ENCODE measurements around the gene BCL11A.

The BCL11A gene

GRCh38 chr2:60472663-60473289 lies 80.7 kb downstream of the BCL11A start:
- no peak overlapping the region for H3K14ac ChIP-seq (ENCODE audit: low read length)
- H3K4ac ChIP-seq (ENCODE audit: low read length), result no peak overlapping the region
- no peak overlapping the region for H2BK15ac ChIP-seq (ENCODE audit: low read length)
- no peaks in the 10 kb centered on the region for H3K79me1 ChIP-seq (ENCODE audit: low read depth, low read length)
- H3K27ac ChIP-seq (replicated peaks; ENCODE audit: low read length), result no peak overlapping the region
- no peak overlapping the region for H2BK120ac ChIP-seq (ENCODE audit: low read depth, low read length)
- H3K27me3 ChIP-seq (ENCODE audit: control insufficient read depth in 3 of 3, insufficient read depth in 3 of 3, low read depth in 1 of 3, low read length in 3 of 3), result no peaks in the 10 kb centered on the region
- no peak overlapping the region for H2BK5ac ChIP-seq (ENCODE audit: low read length)
- H2BK12ac ChIP-seq (ENCODE audit: low read length), result no peak overlapping the region
- no peak overlapping the region for H3K23ac ChIP-seq (ENCODE audit: low read depth, low read length, poor library complexity)
- no peak overlapping the region for H4K8ac ChIP-seq (ENCODE audit: low read depth, low read length)
- no peaks in the 10 kb centered on the region for H3K4me1 ChIP-seq (ENCODE audit: control insufficient read depth in 2 of 2, insufficient read depth in 1 of 2, low read depth in 1 of 2, low read length in 2 of 2)
- no peaks in the 10 kb centered on the region for H3K9me3 ChIP-seq (replicated peaks in 1 of 2; ENCODE audit: control insufficient read depth in 2 of 2, insufficient read depth in 1 of 2, low read depth in 1 of 2, low read length in 2 of 2)
- H2AFZ ChIP-seq (ENCODE audit: low read length), result no peak overlapping the region
- H3K18ac ChIP-seq (ENCODE audit: low read length), result no peak overlapping the region
- H2AK5ac ChIP-seq (ENCODE audit: low read depth, low read length), result no peak overlapping the region
- no peak overlapping the region for H4K91ac ChIP-seq (ENCODE audit: low read depth, low read length, poor library complexity)
- H3K4me3 ChIP-seq (ENCODE audit: low read length in 2 of 2), result no peak overlapping the region
- no peak for DNase-seq (ENCODE audit: low spot score)
- H3K9ac ChIP-seq (ENCODE audit: low read depth, low read length, poor library complexity), result peak overlapping the region; percentile 24
- H3K36me3 ChIP-seq (replicated peaks in 1 of 2; ENCODE audit: control insufficient read depth in 2 of 2, insufficient read depth in 2 of 2, low read length in 2 of 2), result no peaks in the 10 kb centered on the region
- H3K4me2 ChIP-seq (ENCODE audit: insufficient read depth, low read length, poor library complexity, severe bottlenecking), result no peak overlapping the region
- no CpG with 5 or more reads among the region's 5 CpGs for WGBS, 2 donors (ENCODE audit: extremely low coverage in 2 of 2, insufficient read length in 2 of 2, insufficient replicate concordance in 1 of 2)

GRCh38 chr2:60472041-60472440 lies 81.4 kb downstream of the BCL11A start:
- H3K4me3 ChIP-seq (ENCODE audit: low read length in 2 of 2), result no peak overlapping the region
- no peak for DNase-seq (ENCODE audit: low spot score)
- H2AFZ ChIP-seq (ENCODE audit: low read length), result no peak overlapping the region
- no peak overlapping the region for H2BK15ac ChIP-seq (ENCODE audit: low read length)
- H3K36me3 ChIP-seq (replicated peaks in 1 of 2; ENCODE audit: control insufficient read depth in 2 of 2, insufficient read depth in 2 of 2, low read length in 2 of 2), result no peaks in the 10 kb centered on the region
- H3K4me1 ChIP-seq (ENCODE audit: control insufficient read depth in 2 of 2, insufficient read depth in 1 of 2, low read depth in 1 of 2, low read length in 2 of 2), result no peaks in the 10 kb centered on the region
- H3K79me1 ChIP-seq (ENCODE audit: low read depth, low read length), result no peaks in the 10 kb centered on the region
- no peak overlapping the region for H2BK12ac ChIP-seq (ENCODE audit: low read length)
- H4K91ac ChIP-seq (ENCODE audit: low read depth, low read length, poor library complexity), result no peak overlapping the region
- H3K9me3 ChIP-seq (replicated peaks in 1 of 2; ENCODE audit: control insufficient read depth in 2 of 2, insufficient read depth in 1 of 2, low read depth in 1 of 2, low read length in 2 of 2), result no peaks in the 10 kb centered on the region
- no peak overlapping the region for H3K18ac ChIP-seq (ENCODE audit: low read length)
- no peak overlapping the region for H4K8ac ChIP-seq (ENCODE audit: low read depth, low read length)
- no CpG with 5 or more reads among the region's 5 CpGs for WGBS, 2 donors (ENCODE audit: extremely low coverage in 2 of 2, insufficient read length in 2 of 2, insufficient replicate concordance in 1 of 2)
- H2AK5ac ChIP-seq (ENCODE audit: low read depth, low read length), result no peak overlapping the region
- H3K27me3 ChIP-seq (ENCODE audit: control insufficient read depth in 3 of 3, insufficient read depth in 3 of 3, low read depth in 1 of 3, low read length in 3 of 3), result no peaks in the 10 kb centered on the region
- H3K23ac ChIP-seq (ENCODE audit: low read depth, low read length, poor library complexity), result no peak overlapping the region
- no peak overlapping the region for H2BK120ac ChIP-seq (ENCODE audit: low read depth, low read length)
- no peak overlapping the region for H3K14ac ChIP-seq (ENCODE audit: low read length)
- H3K9ac ChIP-seq (ENCODE audit: low read depth, low read length, poor library complexity), result no peak overlapping the region
- no peak overlapping the region for H3K27ac ChIP-seq (replicated peaks; ENCODE audit: low read length)
- no peak overlapping the region for H3K4ac ChIP-seq (ENCODE audit: low read length)
- H3K4me2 ChIP-seq (ENCODE audit: insufficient read depth, low read length, poor library complexity, severe bottlenecking), result no peak overlapping the region
- no peak overlapping the region for H2BK5ac ChIP-seq (ENCODE audit: low read length)

GRCh38 chr2:60470340-60470739 lies 83.1 kb downstream of the BCL11A start:
- Histone ChIP-seq H3K18ac (ENCODE audit: low read length) (no peak overlapping the region), H3K4me2 (ENCODE audit: insufficient read depth, low read length, poor library complexity, severe bottlenecking) (no peak overlapping the region), H3K14ac (ENCODE audit: low read length) (no peak overlapping the region), H3K36me3 (replicated peaks in 1 of 2; ENCODE audit: control insufficient read depth in 2 of 2, insufficient read depth in 2 of 2, low read length in 2 of 2) (no peaks in the 10 kb centered on the region), H2BK5ac (ENCODE audit: low read length) (no peak overlapping the region), H2BK120ac (ENCODE audit: low read depth, low read length) (no peak overlapping the region), H3K4me3 (ENCODE audit: low read length in 2 of 2) (no peak overlapping the region), H3K4me1 (ENCODE audit: control insufficient read depth in 2 of 2, insufficient read depth in 1 of 2, low read depth in 1 of 2, low read length in 2 of 2) (peaks cover 0 to 3% of the 10 kb centered on the region in 2 donors), H2BK15ac (ENCODE audit: low read length) (no peak overlapping the region), H3K4ac (ENCODE audit: low read length) (no peak overlapping the region), H2AFZ (ENCODE audit: low read length) (no peak overlapping the region), H3K27ac (replicated peaks; ENCODE audit: low read length) (no peak overlapping the region), H3K23ac (ENCODE audit: low read depth, low read length, poor library complexity) (no peak overlapping the region), H3K27me3 (ENCODE audit: control insufficient read depth in 3 of 3, insufficient read depth in 3 of 3, low read depth in 1 of 3, low read length in 3 of 3) (no peaks in the 10 kb centered on the region), H3K9me3 (replicated peaks in 1 of 2; ENCODE audit: control insufficient read depth in 2 of 2, insufficient read depth in 1 of 2, low read depth in 1 of 2, low read length in 2 of 2) (no peaks in the 10 kb centered on the region), H3K79me1 (ENCODE audit: low read depth, low read length) (no peaks in the 10 kb centered on the region), H4K91ac (ENCODE audit: low read depth, low read length, poor library complexity) (no peak overlapping the region), H3K9ac (ENCODE audit: low read depth, low read length, poor library complexity) (no peak overlapping the region), H4K8ac (ENCODE audit: low read depth, low read length) (no peak overlapping the region), H2BK12ac (ENCODE audit: low read length) (no peak overlapping the region), H2AK5ac (ENCODE audit: low read depth, low read length) (no peak overlapping the region)
- no peak for DNase-seq (ENCODE audit: low spot score)
- WGBS, 2 donors (ENCODE audit: extremely low coverage in 2 of 2, insufficient read length in 2 of 2, insufficient replicate concordance in 1 of 2), result no CpG with 5 or more reads among the region's 5 CpGs

GRCh38 chr2:60469536-60470317 lies 83.7 kb downstream of the BCL11A start:
- H4K8ac ChIP-seq (ENCODE audit: low read depth, low read length), result no peak overlapping the region
- no peak overlapping the region for H3K23ac ChIP-seq (ENCODE audit: low read depth, low read length, poor library complexity)
- no peak overlapping the region for H3K9ac ChIP-seq (ENCODE audit: low read depth, low read length, poor library complexity)
- no peak overlapping the region for H2BK12ac ChIP-seq (ENCODE audit: low read length)
- no peak overlapping the region for H4K91ac ChIP-seq (ENCODE audit: low read depth, low read length, poor library complexity)
- no peak overlapping the region for H2AK5ac ChIP-seq (ENCODE audit: low read depth, low read length)
- no peak overlapping the region for H2AFZ ChIP-seq (ENCODE audit: low read length)
- peaks cover 0 to 3% of the 10 kb centered on the region in 2 donors for H3K4me1 ChIP-seq (ENCODE audit: control insufficient read depth in 2 of 2, insufficient read depth in 1 of 2, low read depth in 1 of 2, low read length in 2 of 2)
- no peak overlapping the region for H2BK15ac ChIP-seq (ENCODE audit: low read length)
- no CpG with 5 or more reads among the region's 6 CpGs for WGBS, 2 donors (ENCODE audit: extremely low coverage in 2 of 2, insufficient read length in 2 of 2, insufficient replicate concordance in 1 of 2)
- no peaks in the 10 kb centered on the region for H3K27me3 ChIP-seq (ENCODE audit: control insufficient read depth in 3 of 3, insufficient read depth in 3 of 3, low read depth in 1 of 3, low read length in 3 of 3)
- no peaks in the 10 kb centered on the region for H3K79me1 ChIP-seq (ENCODE audit: low read depth, low read length)
- no peak overlapping the region for H3K4me2 ChIP-seq (ENCODE audit: insufficient read depth, low read length, poor library complexity, severe bottlenecking)
- H3K18ac ChIP-seq (ENCODE audit: low read length), result no peak overlapping the region
- no peaks in the 10 kb centered on the region for H3K9me3 ChIP-seq (replicated peaks in 1 of 2; ENCODE audit: control insufficient read depth in 2 of 2, insufficient read depth in 1 of 2, low read depth in 1 of 2, low read length in 2 of 2)
- no peak overlapping the region for H2BK120ac ChIP-seq (ENCODE audit: low read depth, low read length)
- H3K4me3 ChIP-seq (ENCODE audit: low read length in 2 of 2), result no peak overlapping the region
- no peak overlapping the region for H3K4ac ChIP-seq (ENCODE audit: low read length)
- DNase-seq (ENCODE audit: low spot score), result no peak
- no peak overlapping the region for H3K14ac ChIP-seq (ENCODE audit: low read length)
- no peak overlapping the region for H2BK5ac ChIP-seq (ENCODE audit: low read length)
- H3K36me3 ChIP-seq (replicated peaks in 1 of 2; ENCODE audit: control insufficient read depth in 2 of 2, insufficient read depth in 2 of 2, low read length in 2 of 2), result no peaks in the 10 kb centered on the region
- H3K27ac ChIP-seq (replicated peaks; ENCODE audit: low read length), result no peak overlapping the region
